H9 (cell line): ENCODE data around the gene FBXL7. TPM values are rescaled to one million over a fixed set of nuclear protein-coding genes. Genes with fewer than 3 reads are reported as not detected.
A peak's percentile ranks its signal among the peaks of the same experiment; 100 is the strongest.

Experiments
- DNase-seq: peaks from one replicate; pipeline ENCODE4 v3.0.0-alpha.2; 2017
- H2AFZ ChIP-seq: one replicate; pipeline ENCODE4 v1.6.1; 2013; ENCODE audit warnings: mild to moderate bottlenecking, low read length, control low read depth, moderate library complexity
- H2AK5ac ChIP-seq: 2 replicates; pipeline ENCODE4 v1.6.1; 2013; ENCODE audit warnings: low read length, control low read depth, mixed read lengths; ENCODE audit not compliant: insufficient read length
- H2BK120ac ChIP-seq: one replicate; pipeline ENCODE4 v1.6.1; 2013; ENCODE audit warnings: low read depth, mild to moderate bottlenecking, low read length, control low read depth, inconsistent platforms; ENCODE audit not compliant: poor library complexity, severe bottlenecking
- H2BK12ac ChIP-seq: 2 replicates; pipeline ENCODE4 v1.6.1; 2013; ENCODE audit warnings: low read length, control low read depth, mixed read lengths, low read depth; ENCODE audit not compliant: insufficient read length
- H2BK15ac ChIP-seq: 2 replicates; pipeline ENCODE4 v1.6.1; 2013; ENCODE audit warnings: low read depth, low read length, control low read depth
- H2BK20ac ChIP-seq: one replicate; pipeline ENCODE4 v1.6.1; 2013; ENCODE audit warnings: low read depth, mild to moderate bottlenecking, low read length, control low read depth, inconsistent platforms; ENCODE audit not compliant: poor library complexity, severe bottlenecking
- H2BK5ac ChIP-seq: 2 replicates; pipeline ENCODE4 v1.6.1; 2013; ENCODE audit warnings: low read length, control low read depth, mixed read lengths; ENCODE audit not compliant: insufficient read length
- H3K14ac ChIP-seq: 2 replicates; pipeline ENCODE4 v1.6.1; 2013; ENCODE audit warnings: low read length, control low read depth; ENCODE audit not compliant: insufficient read depth
- H3K18ac ChIP-seq: 2 replicates; pipeline ENCODE4 v1.6.1; 2013; ENCODE audit warnings: low read depth, mild to moderate bottlenecking, mixed read lengths, low read length, control low read depth; ENCODE audit not compliant: insufficient read length
- H3K23ac ChIP-seq: 2 replicates; pipeline ENCODE4 v1.6.1; 2013; ENCODE audit warnings: low read length, control low read depth, mixed read lengths, low read depth; ENCODE audit not compliant: insufficient read length
- H3K23me2 ChIP-seq: 2 replicates; pipeline ENCODE4 v1.6.1; 2013; ENCODE audit warnings: low read depth, mild to moderate bottlenecking, mixed read lengths, low read length, control low read depth; ENCODE audit not compliant: insufficient read length, poor library complexity, severe bottlenecking
- H3K27ac ChIP-seq: 2 replicates; pipeline ENCODE4 v1.5.1; 2013; ENCODE audit warnings: low read length, control low read depth, mixed read lengths, low read depth; ENCODE audit not compliant: insufficient read length
- H3K27me3 ChIP-seq: 2 replicates; pipeline ENCODE4 v1.6.1; 2013; ENCODE audit warnings: low read length, control low read depth, inconsistent platforms; ENCODE audit not compliant: insufficient read depth
- H3K4ac ChIP-seq: 2 replicates; pipeline ENCODE4 v1.6.1; 2013; ENCODE audit warnings: low read depth, mild to moderate bottlenecking, control low read depth, inconsistent platforms, low read length, moderate library complexity
- H3K4me1 ChIP-seq: 2 replicates; pipeline ENCODE4 v1.6.1; 2013; ENCODE audit warnings: low read length, control low read depth, inconsistent platforms; ENCODE audit not compliant: insufficient read depth
- H3K4me2 ChIP-seq: 2 replicates; pipeline ENCODE4 v1.6.1; 2013; ENCODE audit warnings: low read length, control low read depth, mixed read lengths; ENCODE audit not compliant: insufficient read length, insufficient read depth
- H3K56ac ChIP-seq: 2 replicates; pipeline ENCODE4 v1.6.1; 2013; ENCODE audit warnings: low read depth, mild to moderate bottlenecking, mixed read lengths, low read length, control low read depth; ENCODE audit not compliant: insufficient read length
- H3K79me1 ChIP-seq: 2 replicates; pipeline ENCODE4 v1.6.1; 2013; ENCODE audit warnings: low read depth, mild to moderate bottlenecking, moderate library complexity, low read length, control low read depth, inconsistent platforms; ENCODE audit not compliant: insufficient read depth, poor library complexity, severe bottlenecking
- H3K79me2 ChIP-seq: 2 replicates; pipeline ENCODE4 v1.6.1; 2013; ENCODE audit warnings: low read length, control low read depth, inconsistent platforms; ENCODE audit not compliant: insufficient read depth
- H3K9ac ChIP-seq: 2 replicates; pipeline ENCODE4 v1.6.1; 2013; ENCODE audit warnings: low read length, control low read depth, mixed read lengths; ENCODE audit not compliant: insufficient read length; ENCODE audit errors: extremely low read depth
- H3K9me3 ChIP-seq: one replicate; pipeline ENCODE4 v1.6.1; 2013; ENCODE audit warnings: low read depth, low read length, inconsistent platforms; ENCODE audit not compliant: control insufficient read depth
- H3T11ph ChIP-seq: one replicate; pipeline ENCODE4 v1.6.1; 2013; ENCODE audit warnings: mild to moderate bottlenecking, low read length, control low read depth, inconsistent platforms
- H4K20me1 ChIP-seq: one replicate; pipeline ENCODE4 v1.6.1; 2013; ENCODE audit not compliant: control insufficient read depth, insufficient read length, insufficient read depth
- H4K5ac ChIP-seq: 2 replicates; pipeline ENCODE4 v1.6.1; 2013; ENCODE audit warnings: low read depth, mild to moderate bottlenecking, mixed read lengths, low read length, control low read depth; ENCODE audit not compliant: insufficient read length
- H4K8ac ChIP-seq: replicated peaks from 2 replicates; pipeline ENCODE4 v1.6.1; 2013; ENCODE audit warnings: low read length, control low read depth, mixed read lengths, low read depth; ENCODE audit not compliant: insufficient read length
- H4K91ac ChIP-seq: 2 replicates; pipeline ENCODE4 v1.6.1; 2013; ENCODE audit warnings: low read depth, mild to moderate bottlenecking, moderate library complexity, mixed read lengths, low read length, control low read depth; ENCODE audit not compliant: insufficient read length
- H3K27ac Mint-ChIP-seq, 3 experiments: 2 replicates in 2 of 3; 3 replicates in 1 of 3; pipeline ENCODE4 v1.8.0; 2020 to 2021; ENCODE audit warnings: mixed read lengths in 3 of 3, mild to moderate bottlenecking in 1 of 3, moderate library complexity in 1 of 3
- H3K27me3 Mint-ChIP-seq: 2 replicates; pipeline ENCODE4 v1.8.0; 2021; ENCODE audit warnings: low read depth, mild to moderate bottlenecking, moderate library complexity, mixed read lengths
- H3K36me3 Mint-ChIP-seq, 3 experiments: 2 replicates in 2 of 3; 3 replicates in 1 of 3; pipeline ENCODE4 v1.8.0; 2020 to 2021; ENCODE audit warnings: low read depth in 3 of 3, mixed read lengths in 3 of 3; ENCODE audit not compliant: insufficient read depth in 1 of 3
- H3K4me1 Mint-ChIP-seq, 2 experiments: 2 replicates each; pipeline ENCODE4 v1.8.0; 2020; ENCODE audit warnings: mixed read lengths in 2 of 2
- H3K4me3 Mint-ChIP-seq, 2 experiments: 2 replicates in 1 of 2; 3 replicates in 1 of 2; pipeline ENCODE4 v1.8.0; 2020 to 2021; ENCODE audit warnings: mild to moderate bottlenecking in 2 of 2, mixed read lengths in 2 of 2, moderate library complexity in 1 of 2
- H3K9me3 Mint-ChIP-seq, 2 experiments: 2 replicates in 1 of 2; 3 replicates in 1 of 2; pipeline ENCODE4 v1.8.0; 2020; ENCODE audit warnings: mild to moderate bottlenecking in 2 of 2, mixed read lengths in 2 of 2, moderate library complexity in 1 of 2
- CTCF ChIP-seq: fragments of 200-600 bp; sonication (generic); conservative IDR thresholded peaks from 3 replicates; pipeline ENCODE4 v1.8.0; 2021; ENCODE audit warnings: antibody characterized with exemption, mild to moderate bottlenecking
- WGBS: extraction: QIAGEN DNeasy Blood & Tissue Kit; methylation state at CpG from one replicate; pipeline ENCODE4 v1.1.7; 2013; ENCODE audit warnings: missing lambda C conversion rate, low lambda C conversion rate, mixed read lengths; ENCODE audit not compliant: insufficient read length; ENCODE audit errors: extremely low coverage; 5-methylcytosine and 5-hydroxymethylcytosine counted together
- total RNA-seq: library from RNA; stranded (reverse); gene quantifications from 2 replicates; pipeline ENCODE4 v1.2.1, GENCODE V29; 2021

Gene FBXL7
- total RNA-seq, 1 experiment from 2014 or later, result 14.6 TPM

GRCh38 chr5:15500325-15501001, 483 bp downstream of the FBXL7 start:
- no peak overlapping the region for H4K8ac ChIP-seq
- H3K23me2 ChIP-seq, result peaks cover 15% of the 10 kb centered on the region
- no peak overlapping the region for H4K91ac ChIP-seq
- H3K18ac ChIP-seq, result no peak overlapping the region
- TF ChIP-seq CTCF, result no peak
- Mint-ChIP-seq H3K4me3 (peak overlapping the region; percentile 77 to 89), H3K9me3 (no peaks in the 10 kb centered on the region), H3K27me3 (peaks cover 5% of the 10 kb centered on the region), H3K27ac (no peak overlapping the region; a peak in 1 of 7 replicates), H3K4me1 (peaks cover 43 to 48% of the 10 kb centered on the region in 2 experiments), H3K36me3 (peaks cover 0 to 11% (median 2%) of the 10 kb centered on the region in 3 experiments; a peak in 4 of 7 replicates)
- H4K20me1 ChIP-seq, result no peaks in the 10 kb centered on the region
- no peaks in the 10 kb centered on the region for H3K4me1 ChIP-seq
- WGBS, result no CpG with 5 or more reads among the region's 61 CpGs
- no peak overlapping the region for H2BK120ac ChIP-seq
- H2AFZ ChIP-seq, result no peak overlapping the region
- no peaks in the 10 kb centered on the region for H3K79me2 ChIP-seq
- H2BK5ac ChIP-seq, result no peak overlapping the region
- peak overlapping the region; percentile 6 for H3K9ac ChIP-seq
- H4K5ac ChIP-seq, result no peak overlapping the region
- no peak overlapping the region for H2BK15ac ChIP-seq
- H2BK20ac ChIP-seq, result no peak overlapping the region
- H3K4me2 ChIP-seq, result peak overlapping the region; percentile 93
- no peaks in the 10 kb centered on the region for H3K79me1 ChIP-seq
- no peak overlapping the region for H3K23ac ChIP-seq
- no peaks in the 10 kb centered on the region for H3K9me3 ChIP-seq
- DNase-seq, result peak; percentile 46
- H2AK5ac ChIP-seq, result no peak overlapping the region
- no peak overlapping the region for H3K27ac ChIP-seq
- H3T11ph ChIP-seq, result no peak overlapping the region
- no peak overlapping the region for H2BK12ac ChIP-seq
- no peak overlapping the region; the same call in 1 of the 2 replicates for H3K14ac ChIP-seq
- no peak overlapping the region for H3K56ac ChIP-seq
- H3K27me3 ChIP-seq, result no peaks in the 10 kb centered on the region
- H3K4ac ChIP-seq, result no peak overlapping the region
